Measurements from ENCODE around the gene USP33. TPM values are rescaled to one million over a fixed set of nuclear protein-coding genes. Genes with fewer than 3 reads are reported as not detected.

Gene USP33
- polyA plus RNA-seq, 2 donors = 14.3 to 15.7 TPM

DNA sequence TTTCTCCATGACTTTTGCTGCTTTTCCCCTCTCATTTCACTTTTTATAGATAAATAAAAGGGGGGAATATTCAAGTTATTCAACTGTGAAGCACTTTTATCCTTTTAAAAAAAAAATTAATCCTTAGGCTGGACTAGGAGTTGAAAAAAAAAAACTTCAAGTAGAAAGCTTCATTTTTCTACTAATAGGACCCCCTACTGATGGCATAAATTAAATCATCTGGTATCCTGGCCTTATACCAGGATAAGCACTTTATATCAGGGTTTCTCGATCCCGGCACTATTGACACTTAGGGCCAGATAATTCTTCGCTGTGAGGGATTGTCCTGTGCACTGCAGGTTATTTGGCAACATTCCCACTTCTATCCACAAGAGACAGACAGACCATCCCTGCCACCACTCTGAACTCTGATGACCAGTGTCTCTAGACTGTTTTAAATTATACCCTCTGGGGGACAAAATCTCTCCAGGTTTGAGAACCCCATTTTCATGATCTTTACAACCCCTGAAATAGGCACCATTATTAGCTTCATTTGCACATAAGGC, 17.6 kb downstream of the USP33 start:
- 80 to 98% methylated on average over 3 of the region's 3 CpGs for WGBS, 2 donors
- H3K36me3 ChIP-seq (ENCODE audit: control insufficient read depth in 2 of 2, insufficient read depth in 2 of 2, low read length in 1 of 2) = no peaks in the 10 kb centered on the region
- no peaks in the 10 kb centered on the region for H3K9me3 ChIP-seq (ENCODE audit: control insufficient read depth in 2 of 2, insufficient read depth in 1 of 2, low read depth in 1 of 2, low read length in 1 of 2)
- no peak overlapping the region for H3K4me3 ChIP-seq (ENCODE audit: low read depth in 1 of 2, low read length in 2 of 2)
- H3K27ac ChIP-seq (ENCODE audit: low read depth in 2 of 2, low read length in 1 of 2) = no peak overlapping the region
- H3K4me1 ChIP-seq (ENCODE audit: control insufficient read depth in 2 of 2, insufficient read depth in 2 of 2, low read length in 1 of 2) = no peaks in the 10 kb centered on the region
- H3K27me3 ChIP-seq (ENCODE audit: control insufficient read depth in 1 of 2, insufficient read depth in 2 of 2, low read length in 2 of 2) = no peaks in the 10 kb centered on the region

DNA sequence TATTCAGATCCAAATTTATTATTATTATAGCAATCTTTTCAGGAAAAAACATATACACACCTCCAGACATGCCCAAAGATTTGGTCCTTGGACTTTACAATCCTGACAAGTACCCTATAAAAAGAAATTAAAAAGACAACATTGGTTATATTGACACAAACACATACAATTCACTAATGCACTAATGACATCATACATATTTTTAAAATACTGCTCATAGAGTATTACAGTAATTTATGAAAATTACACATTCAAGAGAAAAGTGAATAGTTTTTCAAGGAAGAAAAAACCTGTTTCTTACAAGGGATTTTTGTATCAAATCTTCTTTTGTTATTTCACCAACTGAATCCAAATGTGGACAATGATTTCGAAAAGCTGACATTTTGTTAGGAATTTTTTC, 18.3 kb downstream of the USP33 start:
- WGBS, 2 donors = 91 to 98% methylated on average over 1 of the region's 1 CpG
- H3K27me3 ChIP-seq (ENCODE audit: control insufficient read depth in 1 of 2, insufficient read depth in 2 of 2, low read length in 2 of 2) = no peaks in the 10 kb centered on the region

DNA sequence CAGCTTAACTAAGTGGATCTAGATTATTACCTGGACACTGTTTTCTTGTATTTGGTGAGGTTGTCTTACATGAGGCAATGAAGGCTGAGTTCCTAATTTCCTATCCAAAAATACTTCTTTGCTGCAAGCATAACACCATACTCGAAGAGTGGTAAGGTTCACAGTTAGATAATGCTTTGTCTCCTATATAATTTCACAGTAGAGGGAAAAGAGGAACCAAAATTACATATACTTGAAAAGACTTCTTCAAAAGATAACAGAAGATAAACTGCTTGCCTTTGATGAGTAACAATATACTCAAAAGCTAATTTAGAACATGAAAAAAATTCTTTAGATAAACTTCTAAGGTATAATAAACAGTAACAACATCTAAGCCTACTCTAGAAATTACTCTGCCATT, 20.4 kb downstream of the USP33 start:
- Histone ChIP-seq H3K27ac (ENCODE audit: low read depth in 2 of 2, low read length in 1 of 2) (no peak overlapping the region), H3K27me3 (ENCODE audit: control insufficient read depth in 1 of 2, insufficient read depth in 2 of 2, low read length in 2 of 2) (no peaks in the 10 kb centered on the region), H3K4me3 (ENCODE audit: low read depth in 1 of 2, low read length in 2 of 2) (no peak overlapping the region), H3K9me3 (ENCODE audit: control insufficient read depth in 2 of 2, insufficient read depth in 1 of 2, low read depth in 1 of 2, low read length in 1 of 2) (no peaks in the 10 kb centered on the region), H3K36me3 (ENCODE audit: control insufficient read depth in 2 of 2, insufficient read depth in 2 of 2, low read length in 1 of 2) (no peaks in the 10 kb centered on the region), H3K4me1 (ENCODE audit: control insufficient read depth in 2 of 2, insufficient read depth in 2 of 2, low read length in 1 of 2) (no peaks in the 10 kb centered on the region)
- 89% methylated on average over 1 of the region's 1 CpG for WGBS, 2 donors

More for the DNA sequence above, 18.3 kb downstream of the USP33 start:
- Histone ChIP-seq H3K9me3 (ENCODE audit: control insufficient read depth in 2 of 2, insufficient read depth in 1 of 2, low read depth in 1 of 2, low read length in 1 of 2) (no peaks in the 10 kb centered on the region), H3K4me3 (ENCODE audit: low read depth in 1 of 2, low read length in 2 of 2) (no peak overlapping the region), H3K27ac (ENCODE audit: low read depth in 2 of 2, low read length in 1 of 2) (no peak overlapping the region), H3K4me1 (ENCODE audit: control insufficient read depth in 2 of 2, insufficient read depth in 2 of 2, low read length in 1 of 2) (no peaks in the 10 kb centered on the region), H3K36me3 (ENCODE audit: control insufficient read depth in 2 of 2, insufficient read depth in 2 of 2, low read length in 1 of 2) (no peaks in the 10 kb centered on the region)

DNA sequence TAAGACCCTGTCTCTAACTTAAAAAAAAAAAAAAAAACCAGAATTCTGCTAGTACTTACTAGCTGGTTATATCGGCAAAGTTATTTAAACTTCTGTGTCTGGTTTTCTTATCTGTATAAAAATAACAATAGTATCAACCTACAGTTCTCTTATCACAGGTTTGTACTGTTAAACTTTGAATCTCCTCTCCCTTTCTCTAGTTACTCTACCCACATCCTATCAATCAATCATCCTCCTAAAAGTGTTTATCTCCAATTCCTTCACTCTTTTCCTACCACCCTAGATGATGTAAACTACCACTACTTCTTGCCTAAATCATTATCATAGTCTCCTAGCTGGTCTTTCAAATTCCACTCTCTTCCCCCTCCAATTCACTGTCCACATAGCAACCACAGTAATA, 27.6 kb downstream of the USP33 start:
- no peaks in the 10 kb centered on the region for H3K27me3 ChIP-seq (ENCODE audit: control insufficient read depth in 1 of 2, insufficient read depth in 2 of 2, low read length in 2 of 2)
- H3K4me3 ChIP-seq (ENCODE audit: low read depth in 1 of 2, low read length in 2 of 2) = no peak overlapping the region
- 83% methylated on average over 1 of the region's 1 CpG for WGBS, 2 donors
- H3K9me3 ChIP-seq (ENCODE audit: control insufficient read depth in 2 of 2, insufficient read depth in 1 of 2, low read depth in 1 of 2, low read length in 1 of 2) = no peaks in the 10 kb centered on the region
- H3K4me1 ChIP-seq (ENCODE audit: control insufficient read depth in 2 of 2, insufficient read depth in 2 of 2, low read length in 1 of 2) = no peaks in the 10 kb centered on the region
- H3K27ac ChIP-seq (ENCODE audit: low read depth in 2 of 2, low read length in 1 of 2) = no peak overlapping the region
- H3K36me3 ChIP-seq (ENCODE audit: control insufficient read depth in 2 of 2, insufficient read depth in 2 of 2, low read length in 1 of 2) = peaks cover 0 to 5% of the 10 kb centered on the region in 2 donors

DNA sequence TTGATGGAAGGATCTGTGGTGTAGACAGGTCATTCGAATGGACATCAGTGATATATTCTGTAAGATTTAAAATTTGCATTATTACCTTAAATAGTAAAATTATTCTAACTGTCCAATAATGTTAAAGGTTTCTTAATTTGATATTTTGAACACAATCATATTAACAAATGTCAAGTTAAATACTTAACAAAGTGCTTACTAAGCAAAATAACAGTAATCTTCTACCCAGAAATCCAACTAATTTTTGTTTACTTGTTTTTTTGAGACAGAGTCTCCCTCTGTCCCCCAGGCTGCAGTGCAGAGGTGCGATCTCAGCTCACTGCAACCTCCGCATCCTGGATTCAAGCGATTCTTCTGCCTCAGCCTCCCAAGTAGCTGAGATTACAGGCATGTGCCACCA, 33.9 kb downstream of the USP33 start:
- H3K27me3 ChIP-seq (ENCODE audit: control insufficient read depth in 1 of 2, insufficient read depth in 2 of 2, low read length in 2 of 2) = no peaks in the 10 kb centered on the region
- no peak overlapping the region for H3K27ac ChIP-seq (ENCODE audit: low read depth in 2 of 2, low read length in 1 of 2)
- no peak overlapping the region for H3K4me3 ChIP-seq (ENCODE audit: low read depth in 1 of 2, low read length in 2 of 2)
- peaks cover 5 to 10% of the 10 kb centered on the region in 2 donors for H3K36me3 ChIP-seq (ENCODE audit: control insufficient read depth in 2 of 2, insufficient read depth in 2 of 2, low read length in 1 of 2)
- 97% methylated on average over 4 of the region's 4 CpGs for WGBS, 2 donors
- H3K9me3 ChIP-seq (ENCODE audit: control insufficient read depth in 2 of 2, insufficient read depth in 1 of 2, low read depth in 1 of 2, low read length in 1 of 2) = no peaks in the 10 kb centered on the region
- no peaks in the 10 kb centered on the region for H3K4me1 ChIP-seq (ENCODE audit: control insufficient read depth in 2 of 2, insufficient read depth in 2 of 2, low read length in 1 of 2)

DNA sequence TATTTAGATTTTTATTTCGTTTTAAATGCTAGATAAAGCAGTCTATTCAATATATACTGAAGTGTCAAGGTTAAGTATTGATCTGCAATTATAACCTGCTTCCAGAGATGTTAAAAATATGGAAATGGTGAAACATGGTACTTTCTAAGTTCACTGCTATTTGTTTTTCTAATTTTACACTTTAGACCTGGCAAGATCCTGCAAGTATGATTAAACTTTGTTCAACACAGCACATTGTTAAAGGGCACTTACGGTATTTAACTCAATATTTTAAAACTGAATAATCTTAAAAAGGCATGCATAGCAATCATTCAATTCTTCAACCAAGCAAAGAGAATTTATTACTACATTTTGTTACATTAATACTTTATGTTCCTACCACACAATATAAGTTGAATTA, 41.5 kb downstream of the USP33 start:
- H3K27ac ChIP-seq (ENCODE audit: low read depth in 2 of 2, low read length in 1 of 2) = no peak overlapping the region
- H3K27me3 ChIP-seq (ENCODE audit: control insufficient read depth in 1 of 2, insufficient read depth in 2 of 2, low read length in 2 of 2) = no peaks in the 10 kb centered on the region
- H3K4me3 ChIP-seq (ENCODE audit: low read depth in 1 of 2, low read length in 2 of 2) = no peak overlapping the region
- peaks cover 8 to 10% of the 10 kb centered on the region in 2 donors for H3K36me3 ChIP-seq (ENCODE audit: control insufficient read depth in 2 of 2, insufficient read depth in 2 of 2, low read length in 1 of 2)
- WGBS, 2 donors = 88 to 95% methylated on average over 2 of the region's 2 CpGs
- no peaks in the 10 kb centered on the region for H3K9me3 ChIP-seq (ENCODE audit: control insufficient read depth in 2 of 2, insufficient read depth in 1 of 2, low read depth in 1 of 2, low read length in 1 of 2)
- no peaks in the 10 kb centered on the region for H3K4me1 ChIP-seq (ENCODE audit: control insufficient read depth in 2 of 2, insufficient read depth in 2 of 2, low read length in 1 of 2)

DNA sequence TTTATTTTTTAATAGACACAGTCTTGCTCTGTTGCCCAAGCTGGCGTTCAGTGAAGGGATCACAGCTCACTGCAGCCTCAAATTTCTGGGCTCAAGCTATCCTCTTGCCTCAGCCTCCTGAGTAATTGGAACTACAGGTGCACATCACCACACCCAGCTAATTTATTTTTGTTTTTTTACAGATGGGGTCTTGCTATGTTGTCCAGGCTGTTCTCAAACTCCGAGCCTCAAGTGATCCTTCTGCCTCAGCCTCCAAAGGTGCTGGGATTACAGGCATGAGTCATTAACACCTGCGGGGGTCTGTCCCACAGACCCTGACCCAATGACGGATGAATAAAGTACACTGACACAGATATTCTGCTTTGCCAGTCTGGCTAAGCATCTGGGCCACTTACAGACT, 43.6 kb downstream of the USP33 start:
- Histone ChIP-seq H3K36me3 (ENCODE audit: control insufficient read depth in 2 of 2, insufficient read depth in 2 of 2, low read length in 1 of 2) (peaks cover 6 to 13% of the 10 kb centered on the region in 2 donors), H3K9me3 (ENCODE audit: control insufficient read depth in 2 of 2, insufficient read depth in 1 of 2, low read depth in 1 of 2, low read length in 1 of 2) (no peaks in the 10 kb centered on the region), H3K4me1 (ENCODE audit: control insufficient read depth in 2 of 2, insufficient read depth in 2 of 2, low read length in 1 of 2) (no peaks in the 10 kb centered on the region), H3K4me3 (ENCODE audit: low read depth in 1 of 2, low read length in 2 of 2) (no peak overlapping the region), H3K27ac (ENCODE audit: low read depth in 2 of 2, low read length in 1 of 2) (no peak overlapping the region), H3K27me3 (ENCODE audit: control insufficient read depth in 1 of 2, insufficient read depth in 2 of 2, low read length in 2 of 2) (no peaks in the 10 kb centered on the region)
- WGBS, 2 donors = 98% methylated on average over 4 of the region's 4 CpGs

DNA sequence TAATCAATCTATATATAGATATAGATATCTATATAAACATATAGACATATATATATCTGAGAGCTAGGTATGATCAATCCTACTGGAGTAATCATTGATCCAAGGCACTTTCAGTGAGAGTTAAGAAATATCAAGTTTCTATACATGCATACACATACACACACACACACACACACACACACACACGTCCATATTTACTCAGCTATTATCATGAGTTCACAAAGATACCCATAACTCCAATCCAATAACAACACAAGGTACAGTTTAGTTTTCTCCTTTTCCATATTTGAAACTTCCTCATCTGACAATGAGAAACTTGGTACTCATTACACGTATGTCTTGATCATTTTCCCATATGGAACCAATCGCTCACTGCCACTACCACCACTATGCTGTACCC, 49.9 kb downstream of the USP33 start:
- H3K4me3 ChIP-seq (ENCODE audit: low read depth in 1 of 2, low read length in 2 of 2) = no peak overlapping the region
- no peaks in the 10 kb centered on the region for H3K27me3 ChIP-seq (ENCODE audit: control insufficient read depth in 1 of 2, insufficient read depth in 2 of 2, low read length in 2 of 2)
- no peaks in the 10 kb centered on the region for H3K4me1 ChIP-seq (ENCODE audit: control insufficient read depth in 2 of 2, insufficient read depth in 2 of 2, low read length in 1 of 2)
- no peak overlapping the region for H3K27ac ChIP-seq (ENCODE audit: low read depth in 2 of 2, low read length in 1 of 2)
- no peaks in the 10 kb centered on the region for H3K9me3 ChIP-seq (ENCODE audit: control insufficient read depth in 2 of 2, insufficient read depth in 1 of 2, low read depth in 1 of 2, low read length in 1 of 2)
- WGBS, 2 donors = 84 to 87% methylated on average over 3 of the region's 3 CpGs
- peaks cover 0 to 15% of the 10 kb centered on the region in 2 donors for H3K36me3 ChIP-seq (ENCODE audit: control insufficient read depth in 2 of 2, insufficient read depth in 2 of 2, low read length in 1 of 2)

DNA sequence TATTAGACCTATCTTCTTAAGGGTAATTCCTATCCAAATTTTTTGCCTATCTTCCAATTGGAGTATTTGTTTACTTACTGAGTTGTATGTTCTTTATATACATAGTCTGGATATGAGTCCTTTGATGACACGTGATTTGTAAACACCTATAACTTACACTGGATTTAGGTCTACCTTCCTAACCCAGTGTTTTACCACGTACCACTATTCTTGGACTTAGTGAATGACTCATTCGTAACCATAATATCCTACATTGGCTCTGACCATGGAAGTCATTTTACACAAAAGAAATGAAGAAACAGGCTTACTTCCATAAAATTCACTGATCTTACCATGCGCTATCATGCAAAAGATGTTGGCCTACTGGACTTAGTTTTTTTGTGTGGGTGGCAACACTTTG, 53.3 kb downstream of the USP33 start:
- Histone ChIP-seq H3K9me3 (ENCODE audit: control insufficient read depth in 2 of 2, insufficient read depth in 1 of 2, low read depth in 1 of 2, low read length in 1 of 2) (no peaks in the 10 kb centered on the region), H3K27me3 (ENCODE audit: control insufficient read depth in 1 of 2, insufficient read depth in 2 of 2, low read length in 2 of 2) (no peaks in the 10 kb centered on the region), H3K4me1 (ENCODE audit: control insufficient read depth in 2 of 2, insufficient read depth in 2 of 2, low read length in 1 of 2) (no peaks in the 10 kb centered on the region), H3K36me3 (ENCODE audit: control insufficient read depth in 2 of 2, insufficient read depth in 2 of 2, low read length in 1 of 2) (peaks cover 0 to 8% of the 10 kb centered on the region in 2 donors), H3K27ac (ENCODE audit: low read depth in 2 of 2, low read length in 1 of 2) (no peak overlapping the region), H3K4me3 (ENCODE audit: low read depth in 1 of 2, low read length in 2 of 2) (no peak overlapping the region)
- 92 to 97% methylated on average over 4 of the region's 4 CpGs for WGBS, 2 donors

DNA sequence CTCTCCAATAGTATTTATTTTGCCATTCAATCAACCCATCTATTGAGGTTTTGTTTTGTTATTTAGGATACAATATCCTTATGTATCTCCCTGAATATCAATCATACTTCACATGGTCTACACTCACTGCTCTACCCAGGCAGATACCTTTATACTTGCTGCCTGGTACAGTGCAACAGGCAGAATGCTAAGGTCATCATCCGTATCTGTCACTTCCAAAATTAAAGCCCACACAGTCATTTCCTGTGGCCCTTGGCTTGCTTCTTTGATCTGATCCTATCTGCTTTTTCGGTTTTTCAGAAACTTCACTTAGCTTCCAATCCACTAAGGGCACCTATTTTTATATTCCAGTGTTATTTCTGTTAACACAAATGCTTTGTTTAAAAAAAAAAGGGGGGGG, 54.9 kb downstream of the USP33 start:
- no peaks in the 10 kb centered on the region for H3K9me3 ChIP-seq (ENCODE audit: control insufficient read depth in 2 of 2, insufficient read depth in 1 of 2, low read depth in 1 of 2, low read length in 1 of 2)
- 68 to 78% methylated on average over 2 of the region's 2 CpGs for WGBS, 2 donors
- H3K4me3 ChIP-seq (ENCODE audit: low read depth in 1 of 2, low read length in 2 of 2) = no peak overlapping the region
- no peaks in the 10 kb centered on the region for H3K27me3 ChIP-seq (ENCODE audit: control insufficient read depth in 1 of 2, insufficient read depth in 2 of 2, low read length in 2 of 2)
- H3K27ac ChIP-seq (ENCODE audit: low read depth in 2 of 2, low read length in 1 of 2) = no peak overlapping the region
- H3K4me1 ChIP-seq (ENCODE audit: control insufficient read depth in 2 of 2, insufficient read depth in 2 of 2, low read length in 1 of 2) = no peaks in the 10 kb centered on the region
- peaks cover 0 to 7% of the 10 kb centered on the region in 2 donors for H3K36me3 ChIP-seq (ENCODE audit: control insufficient read depth in 2 of 2, insufficient read depth in 2 of 2, low read length in 1 of 2)
